SIG-M5 (cell line): ENCODE measurements around the gene ZSWIM1.
"Not testable (repeated sequence)": the region's sequence is repeated elsewhere in the genome, so short reads cannot be mapped to it uniquely, and the experiment has no call there.

Experiments
- DNase-seq: peaks from one replicate; lab custom pipeline; 2025; lab: John Stamatoyannopoulos, UW

The ZSWIM1 gene

DNA sequence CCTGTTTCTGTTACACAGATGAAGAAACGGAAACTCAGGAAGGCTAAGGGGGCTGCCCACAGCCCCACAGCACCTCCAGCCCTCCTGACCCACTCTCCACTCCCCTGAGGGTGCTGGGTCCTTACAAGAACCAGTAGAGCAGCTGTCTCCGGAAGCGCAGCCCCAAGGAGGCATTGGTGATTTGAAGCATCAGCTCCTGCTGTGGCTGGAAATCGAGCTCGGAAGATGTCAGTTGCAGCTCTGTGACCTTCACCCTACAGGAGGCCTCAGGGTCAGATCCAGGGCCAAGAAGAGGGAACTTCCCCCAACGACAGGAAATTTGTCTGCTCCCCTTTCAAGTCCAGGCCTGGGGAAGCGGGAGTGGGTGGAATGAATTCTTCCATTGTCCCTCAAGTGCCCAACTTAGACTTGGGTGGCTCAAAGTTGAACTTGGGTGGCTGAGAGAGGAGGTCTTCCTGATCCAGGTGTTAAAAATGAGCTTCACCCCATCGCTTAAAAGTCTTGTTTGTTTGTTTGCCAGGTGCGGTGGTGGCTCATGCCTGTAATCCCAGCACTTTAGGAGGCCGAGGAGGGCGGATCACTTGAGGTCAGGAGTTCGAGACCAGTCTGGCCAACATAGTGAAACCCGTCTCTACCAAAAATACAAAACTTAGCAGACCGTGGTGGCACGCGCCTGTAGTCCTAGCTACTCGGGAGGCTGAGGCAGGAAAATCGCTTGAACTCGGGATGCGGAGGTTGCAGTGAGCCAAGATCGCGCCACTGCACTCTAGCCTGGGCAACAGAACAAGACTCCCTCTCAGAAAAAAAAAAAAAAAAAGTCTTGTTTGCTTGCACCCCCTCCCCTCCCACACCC is 29.0 kb downstream of the ZSWIM1 start:
- DNase-seq = no peak

GRCh38 chr20:45910670-45911485 is 29.9 kb downstream of the ZSWIM1 start:
- peak; percentile 99 for DNase-seq

DNA sequence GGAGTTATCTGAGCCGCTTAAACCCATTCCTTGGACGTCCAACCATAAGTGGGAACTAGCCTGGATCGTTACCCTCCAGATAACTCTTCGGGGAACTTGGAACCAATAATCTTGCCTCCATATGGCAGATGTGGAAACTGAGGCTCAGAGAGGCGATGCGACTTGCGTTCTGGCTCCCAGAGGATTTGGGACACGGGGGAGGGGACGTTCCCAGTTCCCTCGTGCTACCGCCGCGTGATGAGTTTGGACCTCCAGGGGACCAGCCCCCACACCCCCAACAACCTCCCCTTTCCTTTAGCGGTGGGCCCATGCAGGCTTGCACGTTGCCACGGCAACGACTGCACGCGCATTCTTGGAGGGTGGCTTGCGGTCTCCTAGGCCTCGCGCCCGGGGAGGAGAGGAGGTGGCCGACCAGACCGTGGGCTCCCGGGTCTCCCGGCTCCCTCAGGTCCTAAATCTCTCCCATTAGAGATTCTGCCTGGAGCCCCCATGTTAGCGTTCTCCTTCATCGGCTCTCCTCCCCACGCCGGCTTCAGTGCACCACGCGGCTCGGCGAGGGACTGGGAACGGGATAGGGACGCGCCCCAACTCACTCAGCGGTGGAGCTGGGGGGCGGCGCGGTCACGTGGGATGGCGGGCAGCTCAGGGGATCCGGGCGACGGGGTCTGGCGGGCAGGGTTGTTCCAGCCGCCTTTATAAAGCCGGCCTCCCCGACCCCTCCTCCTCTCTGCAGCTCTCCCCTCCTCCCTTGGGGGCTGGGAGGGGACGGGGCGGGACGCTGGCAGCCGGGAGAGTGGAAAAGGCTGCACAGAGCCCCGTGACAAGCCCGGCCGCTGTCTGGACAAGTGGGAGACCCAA is 30.7 kb downstream of the ZSWIM1 start, which contains the start of gene PLTP:
Gene PLTP, minus strand, starts transcription at position 670 of the 858 bp plus-strand sequence. CDS start 703 bp downstream, outside the sequence.
- no peak for DNase-seq

- no peak for DNase-seq
These were observed 31.3 kb downstream of the ZSWIM1 start for GRCh38 chr20:45912344-45912682.

GRCh38 chr20:45913116-45913515 is 32.1 kb downstream of the ZSWIM1 start:
- no peak for DNase-seq

DNA sequence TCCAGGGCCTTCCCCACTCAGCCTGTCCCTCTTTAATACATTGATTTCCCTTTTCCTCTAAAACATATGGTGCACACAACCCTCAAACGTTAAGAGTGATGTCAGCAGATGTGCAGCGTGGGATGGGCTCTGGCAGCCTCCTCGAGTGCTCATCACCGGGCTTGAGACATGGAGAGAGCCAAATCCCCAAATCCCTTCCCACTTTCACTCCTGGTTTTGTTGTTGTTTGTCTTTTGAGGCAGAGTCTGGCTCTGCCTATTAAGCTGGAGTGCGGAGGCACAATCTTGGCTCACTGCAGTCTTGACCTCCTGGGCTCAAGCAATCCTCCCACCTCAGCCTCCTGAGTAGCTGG is 36.7 kb downstream of the ZSWIM1 start:
- no peak for DNase-seq

DNA sequence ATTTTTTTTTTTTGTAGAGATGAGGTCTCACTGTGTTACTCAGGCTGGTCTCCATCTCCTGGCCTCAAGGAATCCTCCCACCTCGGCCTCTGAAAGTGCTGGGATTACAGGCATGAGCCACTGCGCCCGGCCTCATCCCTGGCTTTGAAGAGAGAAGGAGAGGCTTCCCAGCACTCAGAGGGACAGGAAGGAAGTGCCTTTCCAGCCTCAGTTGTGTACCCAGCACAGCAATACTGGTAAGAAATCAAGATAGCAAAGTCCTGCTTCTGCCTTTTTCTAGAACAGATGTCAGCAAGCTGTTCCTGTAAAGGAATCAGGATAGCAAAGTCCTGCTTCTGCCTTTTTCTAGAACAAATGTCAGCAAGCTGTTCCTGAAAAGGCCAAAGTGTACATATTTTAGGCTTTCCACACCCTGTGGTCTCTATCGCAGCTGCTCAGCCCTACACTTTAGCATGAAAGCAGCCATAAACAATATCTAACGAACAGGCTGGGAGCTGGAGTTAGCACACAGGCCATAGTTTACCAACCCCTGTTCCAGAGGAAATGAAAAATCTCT is 37.2 kb downstream of the ZSWIM1 start:
- DNase-seq = no peak

- DNase-seq = no peak
These were observed 37.9 kb downstream of the ZSWIM1 start for GRCh38 chr20:45918779-45919537.

- no peak for DNase-seq
These were observed 38.7 kb downstream of the ZSWIM1 start for GRCh38 chr20:45919542-45920399.

GRCh38 chr20:45920462-45921336 is 39.7 kb downstream of the ZSWIM1 start:
- DNase-seq = no peak

DNA sequence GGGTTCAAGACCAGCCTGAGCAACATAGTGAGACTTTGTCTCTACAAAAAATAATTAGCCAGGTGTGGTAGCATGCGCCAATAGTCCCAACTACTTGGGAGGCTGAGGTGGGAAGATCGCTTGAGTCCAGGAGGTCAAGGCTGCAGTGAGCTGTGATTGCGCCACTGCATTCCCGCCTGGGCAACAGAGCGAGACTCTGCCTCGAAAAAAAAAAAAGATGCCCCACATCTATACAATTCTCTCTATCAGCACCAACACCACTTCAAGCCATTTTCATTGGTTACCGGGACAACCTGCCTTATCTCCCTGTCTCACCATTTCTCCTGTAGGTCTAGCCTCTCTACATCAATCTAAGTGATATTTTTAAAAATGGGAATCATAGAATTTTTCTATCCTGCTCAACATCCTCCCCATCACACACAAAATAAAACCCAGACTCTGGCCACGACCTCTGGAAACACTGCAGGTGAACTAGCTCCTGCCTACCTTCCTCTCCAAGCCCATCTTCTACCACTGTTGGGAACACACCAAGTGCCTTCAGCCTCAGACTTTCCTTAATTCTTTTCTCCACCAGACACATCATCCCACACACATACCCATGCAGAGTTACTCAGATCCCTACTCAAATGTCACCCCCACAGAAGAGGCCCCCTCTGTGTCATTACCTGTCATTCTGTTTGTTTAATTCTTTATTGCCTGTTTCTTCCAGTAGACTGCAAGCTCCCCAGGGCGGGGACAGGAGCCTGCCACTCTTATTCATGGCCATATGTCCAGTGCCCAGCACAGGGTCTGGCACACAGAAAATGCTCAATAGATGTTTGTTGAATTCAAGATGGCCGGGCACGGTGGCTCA is 40.5 kb downstream of the ZSWIM1 start:
- DNase-seq = no peak

DNA sequence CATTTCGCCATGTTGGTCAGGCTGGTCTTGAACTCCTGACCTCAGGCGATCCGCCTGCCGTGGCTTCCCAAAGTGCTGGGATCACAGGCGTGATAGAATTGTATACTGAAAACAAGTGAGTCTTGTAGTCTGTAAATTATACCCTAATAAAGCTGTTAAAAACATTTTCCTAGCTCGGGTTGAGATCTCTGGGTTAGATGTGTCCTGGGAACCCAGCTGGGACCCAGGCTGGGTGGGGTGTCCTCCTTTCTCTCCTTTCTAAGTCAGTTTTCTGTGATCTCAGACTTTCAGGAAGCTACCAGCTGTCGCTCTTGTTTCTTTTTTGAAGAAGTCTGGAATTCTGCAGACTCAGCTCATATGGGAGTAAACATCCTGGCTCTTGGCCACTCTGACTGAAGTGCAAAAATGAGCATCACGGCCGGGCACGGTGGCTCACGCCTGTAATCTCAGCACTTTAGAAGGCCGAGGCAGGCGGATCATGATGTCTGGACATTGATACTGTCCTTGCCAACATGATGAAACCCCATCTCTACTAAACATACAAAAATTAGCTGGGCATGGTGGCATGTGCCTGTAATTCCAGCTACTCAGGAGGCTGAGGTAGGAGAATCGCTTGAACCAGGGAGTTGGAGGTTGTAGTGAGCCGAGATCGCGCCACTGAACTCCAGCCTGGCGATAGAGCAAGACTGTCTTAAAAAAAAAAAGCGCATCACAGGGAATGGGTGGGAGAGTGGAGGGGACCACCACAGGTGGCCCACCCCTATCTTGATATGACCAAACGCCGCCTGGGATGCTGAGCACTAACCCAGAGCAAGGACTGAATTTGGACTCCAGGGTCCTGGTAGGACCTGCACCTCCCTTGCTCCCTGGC is 43.6 kb downstream of the ZSWIM1 start:
- no peak for DNase-seq

DNA sequence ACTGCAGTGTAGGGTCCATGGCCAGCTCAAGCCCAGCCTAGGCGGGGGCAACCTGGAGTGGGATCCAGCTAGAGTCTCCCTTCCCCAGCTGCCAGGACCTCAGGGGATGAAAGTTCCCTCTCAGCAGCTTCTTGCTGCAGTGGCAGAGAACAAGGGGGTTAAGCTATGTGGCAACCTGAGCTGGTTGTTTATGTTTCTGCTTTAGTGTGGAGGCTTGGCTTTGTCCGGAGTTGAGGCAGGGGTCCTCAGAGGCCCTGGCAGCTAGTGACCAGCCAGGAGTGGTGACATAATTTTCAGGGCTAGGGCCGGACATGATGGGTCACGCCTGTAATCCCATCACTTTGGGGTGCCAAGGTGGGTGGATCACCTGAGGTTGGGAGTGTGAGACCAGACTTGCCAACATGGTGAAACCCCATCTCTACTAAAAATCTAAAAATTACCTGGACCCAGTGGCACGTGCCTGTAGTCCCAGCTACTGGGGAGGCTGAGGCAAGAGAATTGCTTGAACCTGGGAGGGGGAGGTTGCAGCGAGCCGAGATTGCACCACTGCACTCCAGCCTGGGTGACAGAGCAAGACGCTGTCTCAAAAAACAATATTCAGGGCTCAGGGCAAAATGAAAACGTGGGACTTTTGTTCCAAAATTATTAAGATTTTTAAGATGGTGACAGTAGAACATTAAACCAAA is 44.9 kb downstream of the ZSWIM1 start:
- DNase-seq = no peak

DNA sequence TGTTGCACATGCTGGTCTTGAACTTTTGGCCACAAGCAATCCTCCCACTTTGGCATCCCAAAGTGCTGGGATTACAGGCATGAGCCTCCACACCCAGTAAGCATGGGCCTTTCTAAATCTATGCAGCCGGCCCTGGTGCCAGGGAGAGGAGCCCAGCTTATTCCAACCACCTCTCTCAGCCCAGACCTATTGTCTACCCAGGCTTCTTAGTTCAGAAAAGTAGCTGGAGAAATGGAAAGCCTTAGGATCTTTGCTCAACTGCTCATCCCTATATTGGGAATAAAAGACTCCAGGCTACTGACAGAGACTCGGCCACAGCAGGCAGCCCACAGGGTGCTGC is 45.7 kb downstream of the ZSWIM1 start:
- no peak for DNase-seq

- no peak for DNase-seq
These were observed 46.2 kb downstream of the ZSWIM1 start for GRCh38 chr20:45927071-45927878.

- DNase-seq = not testable (repeated sequence)
These were observed 50.7 kb downstream of the ZSWIM1 start for GRCh38 chr20:45931680-45932079.
